GM23338 (cell line): ENCODE measurements around the gene JOSD1. TPM values are rescaled to one million over a fixed set of nuclear protein-coding genes. Genes with fewer than 3 reads are reported as not detected.

ENCODE experiments used
- ATAC-seq: fragments of 200-7000 bp; cut with Tn5 transposase; 3 replicates; pipeline ENCODE4 v1.9.1; 2020
- DNase-seq: peaks from one replicate; pipeline ENCODE4 v3.0.0-alpha.2; 2015; ENCODE audit warnings: low spot score
- H2AFZ ChIP-seq: fragments of 200-600 bp; sonication (generic); 2 replicates; pipeline ENCODE4 v1.8.0; 2016; ENCODE audit warnings: antibody characterized with exemption, mild to moderate bottlenecking, moderate library complexity
- H3F3A ChIP-seq: fragments of 200-600 bp; sonication (generic); replicated peaks from 2 replicates; pipeline ENCODE4 v1.8.0; 2017; ENCODE audit warnings: antibody characterized with exemption, mixed run types, low read depth
- H3K27ac ChIP-seq: fragments of 200-600 bp; sonication (generic); 2 replicates; pipeline ENCODE4 v1.6.1; 2016; ENCODE audit warnings: low read depth
- H3K27me3 ChIP-seq: fragments of 200-600 bp; sonication (generic); 2 replicates; pipeline ENCODE4 v1.8.0; 2016; ENCODE audit warnings: mild to moderate bottlenecking, mixed run types, moderate library complexity; ENCODE audit not compliant: insufficient read depth
- H3K36me3 ChIP-seq: fragments of 200-600 bp; sonication (generic); 2 replicates; pipeline ENCODE4 v1.8.0; 2016; ENCODE audit warnings: mild to moderate bottlenecking; ENCODE audit not compliant: insufficient read depth
- H3K4me1 ChIP-seq: fragments of 200-600 bp; sonication (generic); 2 replicates; pipeline ENCODE4 v1.8.0; 2016; ENCODE audit warnings: mild to moderate bottlenecking, moderate library complexity; ENCODE audit not compliant: insufficient read depth
- H3K4me2 ChIP-seq: fragments of 200-600 bp; sonication (generic); 2 replicates; pipeline ENCODE4 v1.7.1; 2017; ENCODE audit warnings: mixed run types
- H3K4me3 ChIP-seq: fragments of 200-600 bp; sonication (generic); 2 replicates; pipeline ENCODE4 v1.6.1; 2016; ENCODE audit warnings: mixed run types
- H3K79me2 ChIP-seq: fragments of 200-600 bp; sonication (generic); replicated peaks from 2 replicates; pipeline ENCODE4 v1.8.0; 2017; ENCODE audit warnings: mild to moderate bottlenecking; ENCODE audit not compliant: insufficient read depth
- H3K9me2 ChIP-seq: fragments of 200-600 bp; sonication (generic); 2 replicates; pipeline ENCODE4 v1.8.0; 2017; ENCODE audit not compliant: insufficient read depth
- H4K20me1 ChIP-seq: fragments of 200-600 bp; sonication (generic); replicated peaks from 2 replicates; pipeline ENCODE4 v1.8.0; 2017; ENCODE audit warnings: mild to moderate bottlenecking; ENCODE audit not compliant: insufficient read depth
- H3K27ac Mint-ChIP-seq: 2 replicates; pipeline ENCODE4 v1.8.0; 2020; ENCODE audit warnings: inconsistent platforms, mild to moderate bottlenecking, moderate library complexity, mixed read lengths
- H3K27me3 Mint-ChIP-seq: 3 replicates; pipeline ENCODE4 v1.8.0; 2022; ENCODE audit warnings: low read depth, mild to moderate bottlenecking, moderate library complexity, mixed read lengths, inconsistent platforms; ENCODE audit not compliant: insufficient read depth, poor library complexity
- H3K36me3 Mint-ChIP-seq: 3 replicates; pipeline ENCODE4 v1.8.0; 2021; ENCODE audit warnings: low read depth, mild to moderate bottlenecking, inconsistent platforms, moderate library complexity, mixed read lengths
- H3K4me1 Mint-ChIP-seq: 3 replicates; pipeline ENCODE4 v1.8.0; 2020; ENCODE audit warnings: mild to moderate bottlenecking, inconsistent platforms, mixed read lengths
- H3K4me3 Mint-ChIP-seq: 3 replicates; pipeline ENCODE4 v1.8.0; 2021; ENCODE audit warnings: moderate library complexity, mild to moderate bottlenecking, inconsistent platforms, mixed read lengths
- H3K9me3 Mint-ChIP-seq: 3 replicates; pipeline ENCODE4 v1.8.0; 2020; ENCODE audit warnings: moderate library complexity, mild to moderate bottlenecking, inconsistent platforms, mixed read lengths
- CREB1 ChIP-seq: fragments of 250-450 bp; sonication (Bioruptor Pico); IDR thresholded peaks from 2 replicates; pipeline ENCODE4 v1.5.0; 2020; ENCODE audit warnings: low read depth, mild to moderate bottlenecking, moderate library complexity
- ETS1 ChIP-seq: IDR thresholded peaks from 2 replicates; pipeline ENCODE4 v1.6.1; 2016; ENCODE audit warnings: antibody characterized with exemption
- EZH2 ChIP-seq: fragments of 200-600 bp; sonication (generic); IDR thresholded peaks from one replicate; pipeline ENCODE4 v1.8.0; 2017; ENCODE audit warnings: antibody characterized with exemption, mild to moderate bottlenecking, low read depth; ENCODE audit not compliant: unreplicated experiment
- EZH2phosphoT487 ChIP-seq: fragments of 200-600 bp; sonication (generic); IDR thresholded peaks from one replicate; pipeline ENCODE4 v1.8.1; 2018; ENCODE audit warnings: antibody characterized with exemption; ENCODE audit not compliant: unreplicated experiment
- JUNB ChIP-seq: IDR thresholded peaks from one replicate; pipeline ENCODE4 v1.6.1; 2016; ENCODE audit warnings: antibody characterized with exemption; ENCODE audit not compliant: unreplicated experiment
- NANOG ChIP-seq: IDR thresholded peaks from 2 replicates; pipeline ENCODE4 v1.6.1; 2016; ENCODE audit warnings: antibody characterized with exemption, borderline replicate concordance
- POLR2AphosphoS5 ChIP-seq: IDR thresholded peaks from 2 replicates; pipeline ENCODE4 v1.6.1; 2016; ENCODE audit warnings: antibody characterized with exemption, low read depth
- REST ChIP-seq: IDR thresholded peaks from one replicate; pipeline ENCODE4 v1.6.1; 2018; ENCODE audit warnings: antibody characterized with exemption; ENCODE audit not compliant: unreplicated experiment
- STAT1 ChIP-seq: IDR thresholded peaks from one replicate; pipeline ENCODE4 v1.6.1; 2016; ENCODE audit warnings: antibody characterized with exemption; ENCODE audit not compliant: unreplicated experiment
- ZNF114 ChIP-seq: fragments of 250-450 bp; sonication (Bioruptor Pico); IDR thresholded peaks from 2 replicates; pipeline ENCODE4 v1.5.0; 2020; ENCODE audit warnings: mild to moderate bottlenecking, moderate library complexity
- ZNF331 ChIP-seq: fragments of 250-450 bp; sonication (Bioruptor Pico); IDR thresholded peaks from 2 replicates; pipeline ENCODE4 v1.5.0; 2020; ENCODE audit warnings: low read depth, mild to moderate bottlenecking, moderate library complexity
- polyA plus RNA-seq: library from polyadenylated mRNA; unstranded; fragments of >200 nt; fragmentation: Nextera tagmentation; extraction: Ambion mirVana; gene quantifications from 2 replicates; pipeline ENCODE4 v1.2.1, GENCODE V29; 2016
- total RNA-seq: library from RNA; depleted of rRNA; stranded (reverse); fragments of >200 nt; shearing (Covaris generic); gene quantifications from 2 replicates; pipeline ENCODE4 v1.2.3, GENCODE V29; 2014
- TF ChIP-seq, protein P1 (sequence below): fragments of 250-450 bp; sonication (Bioruptor Pico); IDR thresholded peaks from 2 replicates; pipeline ENCODE4 v1.5.0; 2020; ENCODE audit warnings: mild to moderate bottlenecking, moderate library complexity
- TF ChIP-seq, protein P2 (sequence below), 2 experiments: fragments of 200-600 bp in 1 of 2; sonication (generic) in 1 of 2; conservative IDR thresholded peaks; 2 replicates each; pipeline versions ENCODE4 v1.5.1 to v1.6.1; 2016 to 2017; ENCODE audit warnings: antibody characterized with exemption in 2 of 2, low read depth in 2 of 2, mild to moderate bottlenecking in 2 of 2, moderate library complexity in 1 of 2

JOSD1 gene
- total and polyA plus RNA-seq, 2 experiments from 2014 or later, result 4.6 to 19.7 TPM

DNA sequence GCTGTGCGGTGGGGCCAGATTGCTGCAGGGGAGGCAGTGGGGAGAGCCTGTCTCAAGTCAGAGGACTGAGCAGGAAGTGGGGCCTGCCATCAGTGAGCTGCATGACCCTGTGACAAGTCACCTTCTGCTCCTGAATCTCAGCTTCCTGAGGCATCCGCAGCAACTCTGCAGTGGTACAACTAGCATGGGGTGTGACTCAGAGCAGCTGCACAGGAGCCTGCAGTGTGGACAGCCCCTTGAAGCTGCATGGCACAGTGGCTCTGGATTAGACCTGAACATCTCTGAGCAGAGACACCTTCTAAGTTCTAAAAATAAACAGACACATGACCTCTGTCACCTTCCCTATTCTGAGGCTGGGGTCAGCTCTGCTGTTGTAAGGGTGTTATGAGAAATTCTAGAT, 62.5 kb downstream of the JOSD1 start:
- no peak overlapping the region for H3K4me3 ChIP-seq
- Mint-ChIP-seq H3K4me3 (no peak overlapping the region), H3K27me3 (peaks cover 9% of the 10 kb centered on the region), H3K9me3 (no peaks in the 10 kb centered on the region), H3K36me3 (peaks cover 5% of the 10 kb centered on the region), H3K27ac (no peak overlapping the region), H3K4me1 (no peaks in the 10 kb centered on the region)
- ATAC-seq, result no peak
- no peaks in the 10 kb centered on the region; the same call in 1 of the 2 replicates for H3K36me3 ChIP-seq
- no peak for DNase-seq
- peaks cover 3% of the 10 kb centered on the region; the same call in 1 of the 2 replicates for H4K20me1 ChIP-seq
- H3K9me2 ChIP-seq, result no peaks in the 10 kb centered on the region
- H2AFZ ChIP-seq, result no peak overlapping the region
- no peak overlapping the region for H3K27ac ChIP-seq
- H3K27me3 ChIP-seq, result no peaks in the 10 kb centered on the region
- H3K4me2 ChIP-seq, result no peak overlapping the region
- H3F3A ChIP-seq, result no peaks in the 10 kb centered on the region
- no peaks in the 10 kb centered on the region for H3K4me1 ChIP-seq
- H3K79me2 ChIP-seq, result no peaks in the 10 kb centered on the region
- TF ChIP-seq, protein P1, sequence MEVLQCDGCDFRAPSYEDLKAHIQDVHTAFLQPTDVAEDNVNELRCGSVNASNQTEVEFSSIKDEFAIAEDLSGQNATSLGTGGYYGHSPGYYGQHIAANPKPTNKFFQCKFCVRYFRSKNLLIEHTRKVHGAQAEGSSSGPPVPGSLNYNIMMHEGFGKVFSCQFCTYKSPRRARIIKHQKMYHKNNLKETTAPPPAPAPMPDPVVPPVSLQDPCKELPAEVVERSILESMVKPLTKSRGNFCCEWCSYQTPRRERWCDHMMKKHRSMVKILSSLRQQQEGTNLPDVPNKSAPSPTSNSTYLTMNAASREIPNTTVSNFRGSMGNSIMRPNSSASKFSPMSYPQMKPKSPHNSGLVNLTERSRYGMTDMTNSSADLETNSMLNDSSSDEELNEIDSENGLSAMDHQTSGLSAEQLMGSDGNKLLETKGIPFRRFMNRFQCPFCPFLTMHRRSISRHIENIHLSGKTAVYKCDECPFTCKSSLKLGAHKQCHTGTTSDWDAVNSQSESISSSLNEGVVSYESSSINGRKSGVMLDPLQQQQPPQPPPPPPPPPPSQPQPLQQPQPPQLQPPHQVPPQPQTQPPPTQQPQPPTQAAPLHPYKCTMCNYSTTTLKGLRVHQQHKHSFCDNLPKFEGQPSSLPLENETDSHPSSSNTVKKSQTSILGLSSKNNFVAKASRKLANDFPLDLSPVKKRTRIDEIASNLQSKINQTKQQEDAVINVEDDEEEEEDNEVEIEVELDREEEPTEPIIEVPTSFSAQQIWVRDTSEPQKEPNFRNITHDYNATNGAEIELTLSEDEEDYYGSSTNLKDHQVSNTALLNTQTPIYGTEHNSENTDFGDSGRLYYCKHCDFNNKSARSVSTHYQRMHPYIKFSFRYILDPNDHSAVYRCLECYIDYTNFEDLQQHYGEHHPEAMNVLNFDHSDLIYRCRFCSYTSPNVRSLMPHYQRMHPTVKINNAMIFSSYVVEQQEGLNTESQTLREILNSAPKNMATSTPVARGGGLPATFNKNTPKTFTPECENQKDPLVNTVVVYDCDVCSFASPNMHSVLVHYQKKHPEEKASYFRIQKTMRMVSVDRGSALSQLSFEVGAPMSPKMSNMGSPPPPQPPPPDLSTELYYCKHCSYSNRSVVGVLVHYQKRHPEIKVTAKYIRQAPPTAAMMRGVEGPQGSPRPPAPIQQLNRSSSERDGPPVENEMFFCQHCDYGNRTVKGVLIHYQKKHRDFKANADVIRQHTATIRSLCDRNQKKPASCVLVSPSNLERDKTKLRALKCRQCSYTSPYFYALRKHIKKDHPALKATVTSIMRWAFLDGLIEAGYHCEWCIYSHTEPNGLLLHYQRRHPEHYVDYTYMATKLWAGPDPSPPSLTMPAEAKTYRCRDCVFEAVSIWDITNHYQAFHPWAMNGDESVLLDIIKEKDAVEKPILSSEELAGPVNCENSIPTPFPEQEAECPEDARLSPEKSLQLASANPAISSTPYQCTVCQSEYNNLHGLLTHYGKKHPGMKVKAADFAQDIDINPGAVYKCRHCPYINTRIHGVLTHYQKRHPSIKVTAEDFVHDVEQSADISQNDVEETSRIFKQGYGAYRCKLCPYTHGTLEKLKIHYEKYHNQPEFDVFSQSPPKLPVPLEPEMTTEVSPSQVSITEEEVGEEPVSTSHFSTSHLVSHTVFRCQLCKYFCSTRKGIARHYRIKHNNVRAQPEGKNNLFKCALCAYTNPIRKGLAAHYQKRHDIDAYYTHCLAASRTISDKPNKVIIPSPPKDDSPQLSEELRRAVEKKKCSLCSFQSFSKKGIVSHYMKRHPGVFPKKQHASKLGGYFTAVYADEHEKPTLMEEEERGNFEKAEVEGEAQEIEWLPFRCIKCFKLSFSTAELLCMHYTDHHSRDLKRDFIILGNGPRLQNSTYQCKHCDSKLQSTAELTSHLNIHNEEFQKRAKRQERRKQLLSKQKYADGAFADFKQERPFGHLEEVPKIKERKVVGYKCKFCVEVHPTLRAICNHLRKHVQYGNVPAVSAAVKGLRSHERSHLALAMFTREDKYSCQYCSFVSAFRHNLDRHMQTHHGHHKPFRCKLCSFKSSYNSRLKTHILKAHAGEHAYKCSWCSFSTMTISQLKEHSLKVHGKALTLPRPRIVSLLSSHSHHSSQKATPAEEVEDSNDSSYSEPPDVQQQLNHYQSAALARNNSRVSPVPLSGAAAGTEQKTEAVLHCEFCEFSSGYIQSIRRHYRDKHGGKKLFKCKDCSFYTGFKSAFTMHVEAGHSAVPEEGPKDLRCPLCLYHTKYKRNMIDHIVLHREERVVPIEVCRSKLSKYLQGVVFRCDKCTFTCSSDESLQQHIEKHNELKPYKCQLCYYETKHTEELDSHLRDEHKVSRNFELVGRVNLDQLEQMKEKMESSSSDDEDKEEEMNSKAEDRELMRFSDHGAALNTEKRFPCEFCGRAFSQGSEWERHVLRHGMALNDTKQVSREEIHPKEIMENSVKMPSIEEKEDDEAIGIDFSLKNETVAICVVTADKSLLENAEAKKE (CRISPR knock-in tag), result no peak
- no peak for TF ChIP-seq EZH2
- no peak for TF ChIP-seq REST
- TF ChIP-seq STAT1, result no peak
- no peak for TF ChIP-seq ETS1
- TF ChIP-seq JUNB, result no peak
- TF ChIP-seq EZH2phosphoT487, result no peak
- TF ChIP-seq, protein P2, sequence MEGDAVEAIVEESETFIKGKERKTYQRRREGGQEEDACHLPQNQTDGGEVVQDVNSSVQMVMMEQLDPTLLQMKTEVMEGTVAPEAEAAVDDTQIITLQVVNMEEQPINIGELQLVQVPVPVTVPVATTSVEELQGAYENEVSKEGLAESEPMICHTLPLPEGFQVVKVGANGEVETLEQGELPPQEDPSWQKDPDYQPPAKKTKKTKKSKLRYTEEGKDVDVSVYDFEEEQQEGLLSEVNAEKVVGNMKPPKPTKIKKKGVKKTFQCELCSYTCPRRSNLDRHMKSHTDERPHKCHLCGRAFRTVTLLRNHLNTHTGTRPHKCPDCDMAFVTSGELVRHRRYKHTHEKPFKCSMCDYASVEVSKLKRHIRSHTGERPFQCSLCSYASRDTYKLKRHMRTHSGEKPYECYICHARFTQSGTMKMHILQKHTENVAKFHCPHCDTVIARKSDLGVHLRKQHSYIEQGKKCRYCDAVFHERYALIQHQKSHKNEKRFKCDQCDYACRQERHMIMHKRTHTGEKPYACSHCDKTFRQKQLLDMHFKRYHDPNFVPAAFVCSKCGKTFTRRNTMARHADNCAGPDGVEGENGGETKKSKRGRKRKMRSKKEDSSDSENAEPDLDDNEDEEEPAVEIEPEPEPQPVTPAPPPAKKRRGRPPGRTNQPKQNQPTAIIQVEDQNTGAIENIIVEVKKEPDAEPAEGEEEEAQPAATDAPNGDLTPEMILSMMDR (conservative IDR thresholded peaks at IDR 0.05; ENCODE audit: low read depth in 2 of 2), result no peak
- no peak for TF ChIP-seq ZNF114 (CRISPR knock-in tag)
- no peak for TF ChIP-seq CREB1
- no peak for TF ChIP-seq ZNF331 (CRISPR knock-in tag)
- TF ChIP-seq POLR2AphosphoS5, result no peak
- no peak for TF ChIP-seq NANOG
